COLO668 (cell line): ENCODE measurements around the gene FOXP1.

ENCODE experiments used
- DNase-seq: peaks from one replicate; lab custom pipeline; 2025; ENCODE audit not compliant: unreplicated experiment; lab: John Stamatoyannopoulos, UW

The FOXP1 gene

DNA sequence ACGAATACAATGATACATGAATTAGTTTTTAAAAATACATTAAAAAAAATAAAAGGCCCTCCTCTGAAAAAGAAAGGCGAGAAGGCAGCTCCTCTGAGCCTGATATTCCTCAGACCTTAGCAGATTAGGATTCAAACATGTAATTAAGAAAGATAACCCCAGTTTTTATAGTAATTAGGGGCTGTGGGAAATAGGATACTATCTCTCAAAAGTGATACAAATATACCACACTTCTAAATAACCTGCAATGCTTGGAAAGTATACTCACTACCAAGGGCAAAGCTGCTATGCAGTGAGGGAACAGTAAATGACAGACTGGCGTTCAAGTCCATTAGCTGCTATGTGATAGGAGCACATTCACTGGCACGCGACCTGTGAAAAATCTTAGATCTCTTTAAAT, 445.1 kb downstream of the FOXP1 start:
- no peak for DNase-seq

DNA sequence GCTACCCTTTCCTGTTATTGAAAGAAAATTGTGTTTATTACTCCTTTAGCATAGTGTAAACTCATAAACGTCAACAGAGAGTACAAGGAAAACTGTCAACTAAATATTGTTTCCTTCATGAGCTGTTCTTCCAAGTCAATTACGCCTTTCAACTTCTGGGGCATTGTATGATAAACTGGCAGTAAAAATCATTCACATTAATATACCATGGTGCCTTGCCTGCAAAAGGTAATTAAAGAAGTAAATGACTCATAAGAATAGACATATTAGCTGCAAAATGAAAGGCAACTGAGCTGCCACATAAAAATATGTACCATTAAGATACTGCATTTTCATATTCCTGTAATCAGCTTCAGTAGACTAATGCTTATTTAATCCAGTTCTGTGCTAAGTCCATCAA, 447.3 kb downstream of the FOXP1 start:
- no peak for DNase-seq

DNA sequence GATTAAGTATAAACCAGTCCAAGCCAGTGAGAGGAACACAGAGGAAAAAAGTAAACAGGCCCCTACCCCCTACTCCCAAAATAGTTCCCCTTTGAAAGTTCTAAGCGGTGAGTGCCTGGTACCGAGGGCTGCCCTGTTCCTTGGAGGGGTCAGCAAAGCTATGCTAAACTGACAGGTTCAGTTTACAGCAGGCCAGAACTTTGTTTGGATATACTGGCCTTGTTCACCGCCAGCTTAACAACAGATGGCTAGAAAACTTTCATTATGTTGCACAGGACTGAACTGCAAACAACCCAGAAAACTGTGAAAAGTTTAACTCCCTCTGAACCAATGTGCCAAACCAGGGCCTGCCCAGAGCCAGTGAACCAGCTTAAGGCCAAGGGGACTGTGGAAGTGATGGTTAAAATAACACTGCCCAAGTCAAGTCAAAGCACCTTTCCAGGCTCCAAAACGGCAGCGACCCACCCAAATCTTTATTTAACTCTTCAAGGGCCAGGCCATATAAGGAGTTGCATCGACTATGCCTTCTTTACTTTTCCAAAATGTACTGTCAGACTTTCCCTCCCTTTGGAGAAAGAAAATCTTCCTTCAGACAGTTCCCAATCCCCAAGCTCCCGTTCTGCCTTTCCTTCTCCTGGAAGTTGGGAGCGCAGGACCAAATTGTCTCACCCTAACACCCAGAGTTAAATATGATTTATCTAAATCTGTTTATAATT, 448.0 kb downstream of the FOXP1 start:
- no peak for DNase-seq

DNA sequence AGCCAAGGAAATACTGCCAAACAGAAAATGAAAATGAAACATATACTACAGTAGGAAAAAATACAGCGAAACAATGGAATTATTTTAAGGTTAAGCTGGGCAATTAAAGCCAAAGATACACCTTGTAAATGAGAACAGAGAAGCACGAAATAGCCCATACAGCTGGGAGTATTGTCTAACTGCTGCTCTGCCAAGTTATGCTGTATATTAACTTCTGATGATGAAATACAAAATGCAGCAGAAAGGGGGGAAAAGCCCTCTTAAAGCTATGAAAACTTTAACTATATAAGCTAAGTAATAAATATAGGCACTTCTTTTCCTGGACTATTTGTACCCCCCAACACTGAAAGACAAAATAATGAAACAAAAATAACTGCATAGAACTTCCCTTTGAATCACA, 449.0 kb downstream of the FOXP1 start:
- no peak for DNase-seq

DNA sequence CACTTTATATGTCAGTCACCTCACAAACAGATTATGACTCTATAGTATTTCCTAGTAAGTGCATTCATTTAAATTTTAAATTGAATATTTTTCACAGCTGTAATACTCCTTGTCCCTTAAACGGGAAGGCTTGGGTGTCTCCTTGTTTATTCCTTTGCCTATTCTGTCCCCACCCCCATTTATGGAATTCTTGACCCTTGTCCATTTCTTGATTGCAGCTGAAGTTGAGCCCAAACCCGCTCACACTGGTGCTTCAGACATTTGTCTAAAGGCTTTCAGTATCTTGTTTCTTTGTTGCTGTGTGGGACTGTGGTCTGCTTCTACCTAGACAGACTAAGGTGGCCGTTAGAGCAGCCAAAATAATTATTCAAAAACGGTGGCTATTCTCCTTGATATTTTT, 449.7 kb downstream of the FOXP1 start:
- DNase-seq, result no peak

DNA sequence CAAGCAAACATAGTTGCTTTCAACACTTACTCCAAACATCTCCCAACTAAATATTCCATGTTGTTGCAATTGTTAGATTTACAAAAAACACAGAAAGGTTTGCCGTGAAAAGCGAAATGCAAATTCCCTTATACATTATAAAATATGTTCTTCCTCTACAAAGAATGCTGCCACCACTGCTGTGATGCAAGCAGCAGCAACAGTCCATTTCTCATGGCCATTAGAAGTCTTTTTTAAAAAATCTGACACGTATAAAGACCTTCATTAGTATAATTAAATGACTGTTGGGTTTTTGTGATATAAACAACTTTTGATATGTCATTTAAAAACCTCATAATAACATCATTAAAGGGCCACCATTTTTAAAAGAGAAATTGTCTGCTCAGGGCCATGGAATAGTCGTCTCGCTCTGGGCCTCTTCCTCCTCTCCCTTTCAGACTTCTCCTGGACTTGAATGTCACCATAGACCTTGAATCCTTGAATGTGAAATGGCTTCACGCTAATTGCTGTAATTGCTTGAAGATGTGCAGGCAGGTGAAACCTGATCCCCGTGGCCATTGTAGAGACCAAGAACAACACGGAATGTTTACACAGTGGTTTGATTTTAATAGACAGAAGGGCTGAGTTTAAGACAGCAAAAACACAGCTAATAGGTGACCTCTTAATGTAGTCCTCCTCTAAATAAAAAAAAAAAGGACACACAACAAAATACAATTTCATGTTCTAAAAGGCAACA, 450.4 kb downstream of the FOXP1 start:
- peak; percentile 34 for DNase-seq

DNA sequence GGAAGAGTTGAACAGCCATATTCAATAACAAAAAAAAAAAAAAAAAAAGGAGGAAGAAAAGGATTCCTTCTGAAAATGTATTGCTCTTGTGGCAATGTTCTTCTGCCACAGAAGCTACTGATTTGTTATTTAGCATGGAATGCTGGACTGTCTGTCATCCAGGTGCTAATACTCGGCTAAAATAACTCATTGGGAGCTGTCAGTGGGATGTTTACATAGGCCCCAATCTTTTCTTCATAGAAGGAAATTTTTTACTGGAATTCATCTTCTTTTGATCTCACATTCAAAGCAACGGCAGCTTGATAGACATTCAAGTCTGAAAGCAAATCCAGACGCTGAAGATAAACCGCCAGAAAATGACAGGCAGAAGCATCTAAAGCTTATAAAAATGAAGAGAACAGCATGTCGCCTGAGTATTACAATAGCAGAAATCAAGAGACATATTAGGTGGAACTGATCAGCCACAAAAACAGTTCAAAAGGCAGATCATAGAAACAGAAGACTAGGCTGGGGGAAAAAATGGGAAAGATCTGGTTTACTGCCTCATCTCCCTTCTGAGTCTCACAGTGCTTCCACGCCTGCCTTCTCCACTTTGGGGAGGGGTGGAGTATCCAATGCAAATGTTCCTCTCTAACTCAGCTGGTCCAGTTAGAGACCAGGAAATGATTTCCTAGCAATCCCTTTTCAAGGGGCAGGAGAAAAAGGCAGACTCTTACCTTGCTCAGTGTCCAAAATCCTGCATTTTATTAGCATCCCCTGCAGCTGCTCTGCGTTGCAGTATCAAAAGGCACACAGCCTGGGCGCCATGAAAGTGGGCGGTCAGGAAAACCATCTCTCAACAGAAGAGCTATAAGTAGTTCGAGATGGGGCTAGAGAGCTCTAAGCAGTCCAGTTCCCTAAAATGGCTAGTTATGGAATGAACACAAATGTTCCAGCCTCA, 451.9 kb downstream of the FOXP1 start:
- DNase-seq, result peak; percentile 32

DNA sequence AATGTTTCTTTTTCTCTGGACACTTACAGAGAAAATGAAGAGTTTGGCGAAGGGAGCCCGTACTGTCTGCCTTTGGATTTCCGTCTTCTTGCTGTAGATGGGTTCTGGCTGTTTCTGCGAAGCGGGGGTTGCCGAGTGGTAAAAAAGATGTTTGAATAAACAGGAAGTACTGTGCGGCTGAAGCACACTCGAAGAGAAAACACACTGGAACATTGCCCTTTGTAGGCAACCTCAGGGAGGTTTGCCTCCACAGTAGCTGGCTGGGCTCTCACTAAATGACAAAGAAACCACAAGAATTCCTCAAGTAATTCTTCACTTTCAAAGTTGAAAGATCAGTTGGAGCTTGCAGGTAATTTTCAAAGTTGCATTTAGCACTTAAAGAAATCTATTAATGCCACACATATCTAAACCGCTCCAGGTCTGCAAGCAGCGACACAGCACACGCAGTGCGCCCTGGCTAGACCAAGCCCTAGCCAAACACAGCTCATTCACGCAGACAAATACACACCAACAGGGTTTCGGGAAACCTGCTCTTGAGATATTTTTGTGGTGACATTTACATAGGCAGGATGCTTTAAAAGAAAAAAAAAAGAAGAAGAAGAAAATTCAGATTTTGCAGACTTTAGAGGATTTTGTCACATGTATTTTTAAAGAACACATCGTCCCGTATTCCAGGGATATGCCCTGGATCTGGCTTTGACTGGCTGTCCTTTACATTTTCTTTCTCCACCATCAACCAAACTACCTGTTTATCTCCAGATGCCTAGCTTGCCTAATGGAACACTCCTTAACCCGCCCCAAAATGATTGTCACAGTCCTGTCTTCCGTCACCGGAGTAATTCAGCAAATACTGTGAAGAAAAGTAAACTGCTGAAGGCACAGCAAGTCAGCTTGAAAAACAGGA, 452.8 kb downstream of the FOXP1 start:
- peak; percentile 52 for DNase-seq

DNA sequence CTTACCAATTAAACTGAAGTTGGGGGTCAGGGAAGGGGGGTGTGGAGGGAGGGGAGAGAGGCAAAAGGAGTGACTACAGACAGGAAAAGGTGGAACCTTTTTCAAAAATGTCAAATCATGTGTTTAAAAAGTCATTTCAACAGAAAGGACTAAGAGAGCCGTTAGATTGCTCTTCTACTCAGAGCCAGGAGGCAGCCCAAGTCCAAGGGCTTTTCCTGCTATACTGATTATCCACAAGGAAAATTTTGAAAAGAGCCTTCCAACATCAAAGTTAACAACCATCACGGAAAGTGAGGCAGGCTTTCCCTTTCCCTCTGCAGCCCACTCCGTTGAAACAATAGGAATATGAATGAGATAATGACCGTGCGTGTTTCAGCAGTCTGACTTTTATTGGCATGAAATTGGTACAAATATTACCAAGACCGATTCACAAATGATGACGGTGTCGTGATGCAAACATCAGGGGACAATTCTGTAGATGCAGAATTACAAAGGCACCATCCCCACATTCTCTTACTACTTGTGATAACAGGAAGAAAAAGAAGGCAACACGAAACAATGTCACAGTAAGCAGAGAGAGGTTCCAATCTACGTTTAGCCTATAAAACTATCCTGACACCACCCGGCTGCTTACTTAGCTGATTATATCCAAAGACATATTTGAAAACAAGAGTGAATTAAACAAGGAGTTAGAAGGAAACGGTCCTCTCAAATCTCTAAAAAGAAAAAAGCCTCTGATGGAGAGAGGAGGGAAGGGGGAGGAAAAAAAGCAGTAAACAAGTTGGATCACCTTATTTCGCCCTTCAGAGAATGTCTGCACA, 453.7 kb downstream of the FOXP1 start:
- DNase-seq, result no peak

DNA sequence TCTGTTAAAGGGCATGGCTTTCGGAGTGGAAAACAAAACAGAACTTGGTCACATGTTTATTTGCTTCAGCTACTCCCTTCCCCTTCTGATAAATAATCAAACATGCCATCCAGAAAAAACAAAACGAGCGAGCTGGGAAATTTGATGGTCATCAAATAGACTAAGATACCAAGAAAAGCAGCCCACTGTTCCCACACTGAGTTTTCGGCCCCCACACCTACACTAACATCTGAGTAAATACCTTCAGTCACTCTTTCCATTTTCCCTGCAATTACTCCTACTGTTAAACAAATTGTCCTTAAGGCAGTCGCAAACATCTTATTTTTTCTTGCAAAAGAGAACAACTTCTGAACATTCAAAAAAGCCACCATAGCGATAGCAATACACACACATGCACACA, 454.6 kb downstream of the FOXP1 start:
- no peak for DNase-seq

DNA sequence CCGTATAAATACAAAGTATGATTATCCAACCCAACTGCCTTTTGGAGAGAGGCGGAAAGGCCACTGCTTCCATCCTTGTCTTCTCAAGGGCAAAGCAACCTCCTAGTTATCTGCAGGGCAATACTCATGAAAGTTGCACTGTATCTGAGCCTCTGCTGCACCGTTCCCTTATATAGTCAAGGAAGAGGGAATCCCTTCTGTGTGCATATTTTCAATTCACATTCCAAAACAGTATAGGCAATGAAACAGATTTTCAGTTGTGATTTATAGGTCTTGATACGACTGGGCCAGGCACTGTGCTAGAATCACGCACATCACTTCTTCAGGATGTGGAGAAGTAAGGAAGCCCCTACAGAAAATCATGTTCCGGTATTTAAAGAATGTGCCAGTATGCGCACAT, 455.7 kb downstream of the FOXP1 start:
- no peak for DNase-seq

DNA sequence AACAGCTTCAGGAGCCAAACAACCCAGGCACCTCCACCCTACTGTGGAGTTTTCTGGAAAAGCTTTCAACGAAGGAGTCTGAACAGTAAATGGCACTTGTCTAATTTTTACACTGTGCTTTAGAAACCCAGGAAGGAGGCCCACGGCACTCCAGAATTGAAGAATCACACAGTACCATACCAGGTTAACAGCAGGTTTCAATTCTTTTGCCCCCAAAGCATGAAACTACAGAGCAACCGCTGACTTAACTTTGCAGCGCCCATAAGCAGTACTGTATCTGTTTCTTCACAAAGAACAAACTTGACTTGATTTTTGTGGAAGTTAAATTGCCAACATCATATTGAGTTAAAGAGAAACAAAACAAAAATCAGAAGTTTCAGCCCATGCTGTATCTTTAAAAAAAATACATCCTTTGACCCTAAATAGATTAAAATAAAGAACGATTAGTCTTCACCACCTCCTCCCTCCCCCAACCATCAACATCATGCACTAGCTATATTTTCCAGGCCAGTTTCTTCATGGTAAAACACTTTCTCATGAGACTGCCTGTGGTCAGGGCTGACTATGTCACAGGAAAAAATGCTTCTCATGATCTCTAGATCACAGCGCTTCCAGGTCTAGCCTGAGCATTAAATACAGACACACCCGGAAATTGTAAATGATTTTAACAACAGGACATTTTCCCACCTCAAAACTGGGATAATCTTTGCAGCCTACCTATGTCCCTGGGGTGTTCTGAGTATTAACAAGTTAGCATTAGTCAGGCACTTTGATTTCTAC, 456.3 kb downstream of the FOXP1 start:
- no peak for DNase-seq

DNA sequence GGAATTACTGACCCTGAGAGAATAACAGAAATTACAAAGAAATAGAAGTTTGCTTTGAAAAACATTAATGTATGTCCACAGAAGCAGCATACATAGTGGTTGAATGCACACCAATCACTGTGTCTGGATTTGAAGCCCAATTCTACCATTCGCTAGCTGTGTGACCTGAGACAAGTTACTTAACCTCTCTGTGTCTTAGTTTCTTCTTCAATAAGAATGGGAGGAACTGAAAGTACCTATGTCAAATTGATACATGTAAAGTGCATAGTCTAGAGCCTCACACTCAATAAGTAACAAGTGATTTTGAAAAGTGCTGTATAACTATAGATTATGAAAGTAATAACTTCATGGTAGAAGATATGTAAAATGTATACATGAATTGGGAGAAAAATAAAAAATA, 457.8 kb downstream of the FOXP1 start:
- DNase-seq, result no peak

DNA sequence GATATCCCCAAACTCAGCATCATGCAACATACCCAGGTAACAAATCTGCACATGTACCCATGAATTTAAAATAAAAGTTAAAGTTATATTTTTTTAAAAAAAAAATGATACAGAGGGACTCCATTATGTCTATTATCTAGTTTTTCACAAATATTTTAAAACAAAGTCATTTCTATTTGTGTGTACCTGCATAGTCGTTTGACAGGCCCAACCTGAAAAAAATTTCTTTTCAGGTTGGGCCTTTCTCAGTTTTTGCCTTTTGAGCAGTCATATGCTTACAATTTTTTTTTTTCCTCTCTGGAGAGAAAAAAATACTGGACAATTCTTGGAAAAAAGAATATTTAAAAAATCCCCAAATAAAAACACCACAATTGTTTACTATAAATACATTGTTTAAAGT, 459.5 kb downstream of the FOXP1 start:
- no peak for DNase-seq

DNA sequence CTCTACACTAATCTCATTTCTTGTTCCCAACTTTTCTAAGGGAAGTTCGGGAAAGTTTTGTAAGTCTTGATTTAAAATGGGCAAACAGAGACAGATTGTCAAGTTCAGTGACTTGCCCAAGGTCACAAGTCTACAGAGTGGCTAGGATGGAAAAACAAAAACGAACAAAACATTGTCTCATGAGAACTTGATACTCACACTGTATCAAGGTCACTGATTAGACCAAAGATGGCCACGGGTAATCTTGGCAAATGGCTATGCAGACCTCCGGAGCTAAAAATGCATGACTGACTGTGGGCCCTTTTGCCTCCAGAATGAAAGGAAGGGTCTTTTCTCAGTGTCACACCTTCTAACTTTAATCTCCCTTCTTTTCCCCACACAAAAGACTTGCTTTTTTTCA, 460.9 kb downstream of the FOXP1 start:
- no peak for DNase-seq

DNA sequence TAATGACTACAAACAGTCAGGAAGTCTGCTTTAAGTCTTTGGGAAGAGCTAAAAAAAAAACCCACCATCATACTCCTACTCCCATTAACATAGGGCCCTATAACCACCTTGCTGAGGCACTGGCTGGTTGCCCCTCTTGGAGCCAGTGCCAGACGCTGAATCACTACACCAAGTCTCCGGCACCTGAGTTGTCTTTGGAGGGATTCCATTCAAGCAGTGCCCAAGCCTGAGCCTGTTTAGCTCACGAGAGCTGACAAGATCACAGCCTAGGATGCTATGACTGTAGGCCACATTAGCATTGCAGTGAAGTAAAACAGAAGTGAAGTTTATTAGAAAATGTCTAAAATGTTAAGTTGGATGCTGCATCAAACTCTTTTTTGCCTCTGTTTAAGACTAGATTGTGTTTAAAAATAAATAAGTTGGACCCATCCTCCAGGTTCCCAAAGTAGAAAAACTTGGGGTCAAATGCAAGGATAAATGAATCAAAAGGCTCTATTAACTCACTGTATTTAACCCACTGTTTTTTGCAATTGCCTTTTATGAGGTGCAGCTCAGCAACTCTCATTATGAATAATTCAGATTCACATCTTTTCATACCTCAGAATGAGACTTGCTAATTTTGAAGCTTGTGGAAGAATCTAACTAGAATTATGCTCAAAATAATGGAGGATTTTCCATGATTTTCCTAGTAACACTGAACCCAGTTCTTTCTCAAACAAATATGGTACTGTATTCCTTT, 461.9 kb downstream of the FOXP1 start:
- no peak for DNase-seq

DNA sequence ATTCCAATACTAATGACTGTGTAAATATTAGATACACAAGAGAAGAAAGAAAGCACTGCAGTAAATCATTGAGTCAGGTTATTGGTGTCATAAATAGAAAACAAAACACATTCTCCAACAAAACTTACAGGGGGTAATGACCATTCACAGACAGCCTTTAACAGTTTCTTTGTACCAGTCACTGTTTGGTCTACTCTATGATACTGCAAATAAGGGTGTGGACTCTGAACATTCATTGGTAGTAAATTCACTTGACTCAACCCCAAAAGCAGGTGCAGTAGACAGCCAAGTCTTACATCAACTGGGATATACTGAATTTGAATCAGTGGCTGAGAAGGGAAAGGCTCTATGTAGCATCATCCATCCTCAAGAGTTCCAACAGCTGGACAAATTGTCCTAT, 463.5 kb downstream of the FOXP1 start:
- no peak for DNase-seq

DNA sequence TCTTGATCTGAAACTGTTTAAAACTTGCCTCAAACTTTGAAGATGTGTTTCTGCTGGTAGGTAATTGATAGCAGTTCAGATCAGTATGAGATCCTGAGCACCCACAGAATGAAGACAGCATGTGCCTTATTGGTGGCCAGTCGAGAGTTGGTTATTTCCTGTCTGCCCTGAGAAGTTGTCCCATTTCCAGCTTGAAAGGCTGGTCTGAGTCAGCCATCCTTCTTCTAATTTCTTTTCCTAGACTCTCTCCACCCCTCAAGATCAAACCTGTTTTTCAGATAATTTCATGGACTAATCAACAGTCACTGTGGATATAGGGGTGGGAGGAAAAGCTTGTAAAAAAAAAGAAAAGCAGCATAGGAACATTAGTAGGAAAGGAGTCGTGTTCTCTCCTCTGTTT, 464.4 kb downstream of the FOXP1 start:
- no peak for DNase-seq
